Vagina (tissue), 2 donors: ENCODE measurements around the gene COL24A1. TPM values are rescaled to one million over a fixed set of nuclear protein-coding genes. Genes with fewer than 3 reads are reported as not detected.

Source experiments
- DNase-seq, 2 donors: peaks; one replicate each; pipeline ENCODE4 v3.0.0-alpha.2; 2017; ENCODE audit errors: extremely low spot score in 2 of 2
- H3K27ac ChIP-seq: fragments of 200-600 bp; sonication (generic); one replicate; pipeline ENCODE4 v1.5.1; 2019
- H3K27me3 ChIP-seq: fragments of 200-600 bp; sonication (generic); one replicate; pipeline ENCODE4 v1.5.1; 2019
- H3K36me3 ChIP-seq, 2 donors: fragments of 200-600 bp; sonication (generic); one replicate each; pipeline ENCODE4 v1.5.1; 2017 to 2019
- H3K4me1 ChIP-seq: fragments of 200-600 bp; sonication (generic); one replicate; pipeline ENCODE4 v1.5.1; 2019
- H3K4me3 ChIP-seq, 2 donors: fragments of 200-600 bp; sonication (generic); 1 replicate in 1 of 2; 2 replicates in 1 of 2; pipeline ENCODE4 v1.5.1; 2016 to 2019
- H3K9me3 ChIP-seq: fragments of 200-600 bp; sonication (generic); one replicate; pipeline ENCODE4 v1.5.1; 2019
- POLR2A ChIP-seq, 2 donors: fragments of 450-650 bp; IDR thresholded peaks; one replicate each; pipeline ENCODE4 v1.6.1; 2017; ENCODE audit warnings: antibody characterized with exemption in 2 of 2, mild to moderate bottlenecking in 2 of 2, moderate library complexity in 2 of 2
- POLR2AphosphoS5 ChIP-seq, 2 donors: sonication (generic); formaldehyde crosslinking; IDR thresholded peaks; one replicate each; pipeline ENCODE4 v1.9.0; 2017; ENCODE audit warnings: antibody characterized with exemption in 2 of 2, mild to moderate bottlenecking in 2 of 2, low read depth in 1 of 2; ENCODE audit not compliant: insufficient read depth in 1 of 2
- intact Hi-C: fragments of 100-400 bp; cut with DNase I; formaldehyde crosslinking; loops from one replicate; pipeline ENCODE4 v1.15.1; 2023
- total RNA-seq: library from RNA; depleted of rRNA; stranded (reverse); fragments of >200 nt; gene quantifications from one replicate; pipeline ENCODE4 v1.2.3, GENCODE V29; 2016
- TF ChIP-seq, protein P1 (sequence below), 3 experiments: fragments of 450-650 bp in 2 of 3; fragments of 200-600 bp in 1 of 3; sonication (generic) in 1 of 3; IDR thresholded peaks; one replicate each; pipeline ENCODE4 v1.5.1; 2017 to 2019; ENCODE audit warnings: antibody characterized with exemption in 3 of 3, mild to moderate bottlenecking in 2 of 3, moderate library complexity in 2 of 3

The COL24A1 gene
- total RNA-seq, 1 donor from 2014 or later, result 0.98 TPM

GRCh38 chr1:85708829-85709227 lies 447.7 kb downstream of the COL24A1 start:
- Histone ChIP-seq H3K4me3 (peak overlapping the region; percentile 87 to 89), H3K4me1 (peaks cover 30% of the 10 kb centered on the region), H3K9me3 (no peaks in the 10 kb centered on the region), H3K36me3 (peaks cover 0 to 12% of the 10 kb centered on the region in 2 donors), H3K27ac (peak overlapping the region; percentile 87), H3K27me3 (no peaks in the 10 kb centered on the region)
- intact Hi-C loops, result no loop called here
- TF ChIP-seq POLR2A (IDR thresholded peaks at IDR 0.05) (no peak), POLR2AphosphoS5 (IDR thresholded peaks at IDR 0.05; ENCODE audit: insufficient read depth in 1 of 2, low read depth in 1 of 2) (no peak)
- TF ChIP-seq, protein P1, sequence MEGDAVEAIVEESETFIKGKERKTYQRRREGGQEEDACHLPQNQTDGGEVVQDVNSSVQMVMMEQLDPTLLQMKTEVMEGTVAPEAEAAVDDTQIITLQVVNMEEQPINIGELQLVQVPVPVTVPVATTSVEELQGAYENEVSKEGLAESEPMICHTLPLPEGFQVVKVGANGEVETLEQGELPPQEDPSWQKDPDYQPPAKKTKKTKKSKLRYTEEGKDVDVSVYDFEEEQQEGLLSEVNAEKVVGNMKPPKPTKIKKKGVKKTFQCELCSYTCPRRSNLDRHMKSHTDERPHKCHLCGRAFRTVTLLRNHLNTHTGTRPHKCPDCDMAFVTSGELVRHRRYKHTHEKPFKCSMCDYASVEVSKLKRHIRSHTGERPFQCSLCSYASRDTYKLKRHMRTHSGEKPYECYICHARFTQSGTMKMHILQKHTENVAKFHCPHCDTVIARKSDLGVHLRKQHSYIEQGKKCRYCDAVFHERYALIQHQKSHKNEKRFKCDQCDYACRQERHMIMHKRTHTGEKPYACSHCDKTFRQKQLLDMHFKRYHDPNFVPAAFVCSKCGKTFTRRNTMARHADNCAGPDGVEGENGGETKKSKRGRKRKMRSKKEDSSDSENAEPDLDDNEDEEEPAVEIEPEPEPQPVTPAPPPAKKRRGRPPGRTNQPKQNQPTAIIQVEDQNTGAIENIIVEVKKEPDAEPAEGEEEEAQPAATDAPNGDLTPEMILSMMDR (IDR thresholded peaks at IDR 0.05), result no peak
- DNase-seq, result no peak

DNA sequence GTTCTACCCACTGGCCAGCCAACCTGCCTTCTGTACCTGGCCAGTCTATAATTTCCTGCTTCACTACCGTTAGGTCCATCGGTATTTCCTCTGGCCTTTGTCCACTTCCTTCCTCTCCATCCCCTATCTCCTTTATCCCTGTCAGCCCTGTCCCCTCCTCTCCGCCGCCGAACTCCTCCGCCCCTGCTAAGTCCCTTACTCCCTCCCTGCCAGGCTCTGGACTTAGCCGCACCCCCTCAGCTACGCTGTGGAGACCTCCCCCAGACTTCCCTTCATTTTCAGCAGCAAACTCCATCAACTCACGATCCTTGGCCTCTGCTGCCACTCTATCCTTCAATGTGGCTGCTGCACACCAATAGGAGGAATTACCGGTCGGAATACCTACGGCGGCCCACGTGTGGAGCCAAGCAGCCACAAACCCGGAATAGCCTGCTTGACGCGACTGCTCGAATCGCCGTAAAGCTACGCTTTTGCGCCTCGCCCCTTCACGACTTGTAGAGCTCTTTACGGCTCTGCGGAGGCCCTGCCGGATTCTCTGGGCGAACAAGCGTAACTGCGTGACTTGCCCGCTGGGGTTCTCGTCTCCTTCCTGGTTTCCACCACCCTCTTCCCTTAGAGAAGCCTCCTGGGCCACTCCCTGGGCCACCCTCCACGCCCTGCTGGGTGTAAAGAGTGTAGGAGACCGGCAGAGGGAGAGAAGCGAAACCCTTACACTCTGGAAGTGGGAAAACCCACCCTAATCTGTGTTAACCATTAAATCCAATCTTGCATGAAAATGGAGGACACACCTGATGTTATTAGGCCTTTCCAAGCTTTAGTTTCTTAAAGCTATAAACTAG lies 448.4 kb downstream of the COL24A1 start, which contains the start of gene ZNHIT6:
Gene ZNHIT6 (minus strand): TSS at position 444 of the 839 bp plus-strand sequence. CDS start 149 bp downstream, at position 295.
- TF ChIP-seq POLR2AphosphoS5 (IDR thresholded peaks at IDR 0.05; ENCODE audit: insufficient read depth in 1 of 2, low read depth in 1 of 2) (peak; percentile 71 to 85), POLR2A (IDR thresholded peaks at IDR 0.05) (peak in 1 of 2 donors; percentile 4)
- TF ChIP-seq, protein P1 (IDR thresholded peaks at IDR 0.05), result peak in 1 of 3 experiments; percentile 18
- peak in 1 of 2 donors; percentile 95 for DNase-seq
- Histone ChIP-seq H3K4me3 (peak within 1 kb of the TSS; percentile 87 to 89), H3K27ac (peak within 1 kb of the TSS; percentile 87), H3K4me1 (peaks cover 30% of the 10 kb centered on the region), H3K9me3 (no peaks in the 10 kb centered on the region), H3K27me3 (no peaks in the 10 kb centered on the region), H3K36me3 (peaks cover 0 to 14% of the 10 kb centered on the region in 2 donors)
- intact Hi-C loops, result no loop called here

GRCh38 chr1:85707267-85707989 lies 449.1 kb downstream of the COL24A1 start:
- no peak for DNase-seq
- Histone ChIP-seq H3K36me3 (peaks cover 0 to 14% of the 10 kb centered on the region in 2 donors), H3K27me3 (no peaks in the 10 kb centered on the region), H3K9me3 (no peaks in the 10 kb centered on the region), H3K4me3 (peak overlapping the region; percentile 87 to 89), H3K4me1 (peaks cover 30% of the 10 kb centered on the region), H3K27ac (peak overlapping the region; percentile 87)
- TF ChIP-seq POLR2A (IDR thresholded peaks at IDR 0.05), result no peak
- no peak for TF ChIP-seq POLR2AphosphoS5 (IDR thresholded peaks at IDR 0.05; ENCODE audit: insufficient read depth in 1 of 2, low read depth in 1 of 2)
- TF ChIP-seq, protein P1 (IDR thresholded peaks at IDR 0.05), result no peak
- intact Hi-C loops, result no loop called here

- no peak for TF ChIP-seq POLR2A (IDR thresholded peaks at IDR 0.05)
- no peak for TF ChIP-seq POLR2AphosphoS5 (IDR thresholded peaks at IDR 0.05; ENCODE audit: insufficient read depth in 1 of 2, low read depth in 1 of 2)
- TF ChIP-seq, protein P1 (IDR thresholded peaks at IDR 0.05), result no peak
- H3K27me3 ChIP-seq, result no peaks in the 10 kb centered on the region
- H3K4me3 ChIP-seq, result no peak overlapping the region
- no peaks in the 10 kb centered on the region for H3K9me3 ChIP-seq
- no peak overlapping the region for H3K27ac ChIP-seq
- peaks cover 0 to 24% of the 10 kb centered on the region in 2 donors for H3K36me3 ChIP-seq
- H3K4me1 ChIP-seq, result peaks cover 30% of the 10 kb centered on the region
- intact Hi-C loops, result no loop called here
- no peak for DNase-seq
These were observed 450.6 kb downstream of the COL24A1 start for GRCh38 chr1:85705940-85706339.
